Colonic mucosa (tissue), 4 donors: ENCODE results near the gene HLA-B. TPM values are rescaled to one million over a fixed set of nuclear protein-coding genes. Genes with fewer than 3 reads are reported as not detected.

ENCODE experiments used
- DNase-seq: peaks from one replicate; pipeline ENCODE4 v3.0.0-alpha.2; 2020
- H3K27ac ChIP-seq: fragments of 200-600 bp; one replicate; pipeline ENCODE4 v1.8.0; 2021
- H3K27me3 ChIP-seq: fragments of 200-600 bp; one replicate; pipeline ENCODE4 v1.8.0; 2021
- H3K36me3 ChIP-seq: fragments of 200-600 bp; one replicate; pipeline ENCODE4 v1.8.0; 2021
- H3K4me1 ChIP-seq: fragments of 200-600 bp; one replicate; pipeline ENCODE4 v1.8.0; 2021; ENCODE audit warnings: mild to moderate bottlenecking
- H3K4me3 ChIP-seq: fragments of 200-600 bp; one replicate; pipeline ENCODE4 v1.8.0; 2021
- H3K9ac ChIP-seq, 2 donors: one replicate each; pipeline ENCODE4 v1.7.0; 2013; ENCODE audit warnings: control low read depth in 2 of 2, low read depth in 2 of 2, low read length in 2 of 2
- H3K9me3 ChIP-seq: fragments of 200-600 bp; one replicate; pipeline ENCODE4 v1.8.0; 2021
- CTCF ChIP-seq: fragments of 200-600 bp; IDR thresholded peaks from one replicate; pipeline ENCODE4 v1.8.0; 2022; ENCODE audit warnings: antibody characterized with exemption, mild to moderate bottlenecking
- intact Hi-C: fragments of 100-400 bp; cut with DNase I; formaldehyde crosslinking; loops from one replicate; pipeline ENCODE4 v1.14.1; 2022
- total RNA-seq, 2 donors: library from RNA; stranded (reverse); fragmentation: NEBNext Ultra II Directional in 1 of 2; extraction: Animal tissue kit (Norgen Biotek cat#: 25700) in 1 of 2; gene quantifications; one replicate each; pipeline ENCODE4 v1.2.1, GENCODE V29; 2021
- donor health status: healthy.
- donor health status: DM: no; HTN: no; CAD: no.
- donor health status: DM: no; HTN: no; CAD: no.

HLA-B gene
- total RNA-seq, 2 donors from 2014 or later: 1,153 to 3,111 TPM

GRCh38 chr6:31351401-31352309 is 5.3 kb downstream of the HLA-B start:
- intact Hi-C loops: loop anchor here (5.0 kb wide), 1 partner anchor 84 kb away; no protein-coding TSS in a partner anchor

GRCh38 chr6:31351033-31351380 is 6.0 kb downstream of the HLA-B start:
- peaks cover 4% of the 10 kb centered on the region for H3K36me3 ChIP-seq
- intact Hi-C loops: loop anchor here (5.0 kb wide), 1 partner anchor 84 kb away; no protein-coding TSS in a partner anchor
- no peak for DNase-seq

More at GRCh38 chr6:31351401-31352309, 5.3 kb downstream of the HLA-B start:
- no peak for TF ChIP-seq CTCF
- DNase-seq: no peak
- H3K27me3 ChIP-seq: no peaks in the 10 kb centered on the region
- H3K9ac ChIP-seq: no peak overlapping the region
- peaks cover 4% of the 10 kb centered on the region for H3K36me3 ChIP-seq
- no peak overlapping the region for H3K4me3 ChIP-seq
- no peaks in the 10 kb centered on the region for H3K9me3 ChIP-seq
- no peak overlapping the region for H3K27ac ChIP-seq
- H3K4me1 ChIP-seq: no peaks in the 10 kb centered on the region

GRCh38 chr6:31350196-31351032 is 6.6 kb downstream of the HLA-B start:
- Histone ChIP-seq H3K36me3 (peaks cover 4% of the 10 kb centered on the region), H3K4me1 (no peaks in the 10 kb centered on the region), H3K4me3 (no peak overlapping the region), H3K9ac (no peak overlapping the region), H3K27ac (no peak overlapping the region), H3K9me3 (no peaks in the 10 kb centered on the region), H3K27me3 (no peaks in the 10 kb centered on the region)
- intact Hi-C loops: loop anchor here (5.0 kb wide), 1 partner anchor 83 kb away; no protein-coding TSS in a partner anchor
- TF ChIP-seq CTCF: no peak
- DNase-seq: no peak

More at GRCh38 chr6:31351033-31351380, 6.0 kb downstream of the HLA-B start:
- no peak for TF ChIP-seq CTCF
- H3K4me1 ChIP-seq: no peaks in the 10 kb centered on the region
- H3K27me3 ChIP-seq: no peaks in the 10 kb centered on the region
- H3K9me3 ChIP-seq: no peaks in the 10 kb centered on the region
- no peak overlapping the region for H3K9ac ChIP-seq
- no peak overlapping the region for H3K27ac ChIP-seq
- no peak overlapping the region for H3K4me3 ChIP-seq

- no peaks in the 10 kb centered on the region for H3K9me3 ChIP-seq
- intact Hi-C loops: no loop called here
- H3K4me3 ChIP-seq: no peak overlapping the region
- H3K36me3 ChIP-seq: peaks cover 4% of the 10 kb centered on the region
- no peak overlapping the region for H3K9ac ChIP-seq
- no peaks in the 10 kb centered on the region for H3K27me3 ChIP-seq
- H3K4me1 ChIP-seq: no peaks in the 10 kb centered on the region
- TF ChIP-seq CTCF: no peak
- no peak overlapping the region for H3K27ac ChIP-seq
- DNase-seq: no peak
Observed at GRCh38 chr6:31349301-31349700, 7.7 kb downstream of the HLA-B start.

- intact Hi-C loops: no loop called here
- Histone ChIP-seq H3K27ac (no peak overlapping the region), H3K4me3 (no peak overlapping the region), H3K9me3 (no peaks in the 10 kb centered on the region), H3K36me3 (no peaks in the 10 kb centered on the region), H3K9ac (no peak overlapping the region), H3K27me3 (no peaks in the 10 kb centered on the region), H3K4me1 (no peaks in the 10 kb centered on the region)
- TF ChIP-seq CTCF: no peak
- no peak for DNase-seq
Observed at GRCh38 chr6:31345026-31345730, 11.8 kb downstream of the HLA-B start.
